Parathyroid adenoma (tissue), 2 donors: ENCODE results near the gene RAP1GAP2.

Experiments used
- H2AFZ ChIP-seq: fragments of 300-600 bp; sonication (generic); one replicate; pipeline ENCODE4 v1.7.0; 2017; ENCODE audit warnings: antibody characterized with exemption, mild to moderate bottlenecking
- H3K27ac ChIP-seq: fragments of 300-600 bp; sonication (generic); one replicate; pipeline ENCODE4 v1.7.0; 2017
- H3K27me3 ChIP-seq: fragments of 300-600 bp; sonication (generic); one replicate; pipeline ENCODE4 v1.7.0; 2017; ENCODE audit warnings: low read length; ENCODE audit not compliant: control insufficient read depth, insufficient read depth
- H3K36me3 ChIP-seq: fragments of 300-600 bp; sonication (generic); one replicate; pipeline ENCODE4 v1.7.0; 2017; ENCODE audit warnings: low read length; ENCODE audit not compliant: control insufficient read depth, insufficient read depth
- H3K4me1 ChIP-seq: fragments of 300-600 bp; sonication (generic); one replicate; pipeline ENCODE4 v1.7.0; 2017; ENCODE audit warnings: control low read depth
- H3K4me2 ChIP-seq: fragments of 300-600 bp; sonication (generic); one replicate; pipeline ENCODE4 v1.7.0; 2017; ENCODE audit warnings: low read length
- H3K4me3 ChIP-seq: fragments of 300-600 bp; sonication (generic); one replicate; pipeline ENCODE4 v1.7.0; 2017; ENCODE audit warnings: low read depth, low read length
- H3K79me2 ChIP-seq: fragments of 300-600 bp; sonication (generic); one replicate; pipeline ENCODE4 v1.7.0; 2017; ENCODE audit warnings: control low read depth
- H3K9ac ChIP-seq: fragments of 300-600 bp; sonication (generic); one replicate; pipeline ENCODE4 v1.7.0; 2017; ENCODE audit warnings: mild to moderate bottlenecking
- H3K9me3 ChIP-seq: fragments of 300-600 bp; sonication (generic); one replicate; pipeline ENCODE4 v1.7.0; 2017; ENCODE audit warnings: low read length; ENCODE audit not compliant: control insufficient read depth
- CTCF ChIP-seq: fragments of 300-600 bp; sonication (generic); IDR thresholded peaks from one replicate; pipeline ENCODE4 v1.7.0; 2017; ENCODE audit warnings: antibody characterized with exemption, mild to moderate bottlenecking
- donor health status: primary hyperparathyroidism.

Gene RAP1GAP2

DNA sequence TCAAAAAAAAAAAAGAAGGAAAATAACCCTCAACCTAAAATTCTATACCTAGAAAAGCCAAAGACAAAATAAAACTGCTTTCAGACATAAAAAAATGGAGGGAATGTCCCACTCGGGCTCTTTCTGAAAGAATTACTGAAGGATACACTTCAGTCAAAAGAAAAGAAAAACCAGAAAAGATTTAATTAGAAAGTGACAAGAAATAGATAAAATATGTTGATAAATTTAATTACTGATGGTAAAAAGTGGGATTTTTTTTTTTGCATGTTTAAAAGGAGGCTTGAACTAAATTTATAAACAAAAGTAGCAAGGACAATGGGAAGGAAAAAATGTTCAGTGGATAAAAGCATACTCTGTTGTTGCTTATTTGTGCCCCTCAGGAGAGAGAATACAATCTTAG is 178.1 kb downstream of the RAP1GAP2 start:
- Histone ChIP-seq H3K4me3 (no peak overlapping the region), H3K27me3 (no peaks in the 10 kb centered on the region), H3K4me1 (no peaks in the 10 kb centered on the region), H3K27ac (no peak overlapping the region), H2AFZ (no peak overlapping the region), H3K9me3 (no peaks in the 10 kb centered on the region), H3K9ac (no peak overlapping the region), H3K4me2 (no peak overlapping the region), H3K79me2 (no peaks in the 10 kb centered on the region), H3K36me3 (no peaks in the 10 kb centered on the region)
- TF ChIP-seq CTCF = no peak

DNA sequence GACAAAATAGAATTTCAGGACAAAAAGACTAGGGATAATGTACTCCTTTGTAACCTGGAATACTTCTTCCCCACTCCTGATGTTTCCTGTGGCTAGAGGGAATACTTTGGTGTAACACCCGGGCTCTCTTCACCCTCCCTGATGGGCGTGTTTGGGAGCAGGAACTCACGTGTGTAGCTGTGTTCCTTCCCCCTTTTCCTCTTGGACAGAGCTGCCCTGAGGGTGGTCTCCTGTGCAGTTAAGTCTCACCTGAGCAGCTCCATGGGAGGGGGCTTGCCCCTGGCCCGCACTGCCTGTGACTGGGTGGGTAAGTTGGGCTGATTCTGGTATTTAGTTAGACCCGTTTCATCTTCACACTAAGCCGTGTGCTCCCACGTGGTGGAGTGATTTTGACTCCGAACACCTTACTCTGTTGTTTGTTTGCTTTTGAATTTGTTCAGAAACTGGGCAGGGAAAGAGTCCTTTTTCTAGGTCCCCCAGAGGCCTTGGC is 179.3 kb downstream of the RAP1GAP2 start:
- H3K4me1 ChIP-seq = no peaks in the 10 kb centered on the region
- H3K4me3 ChIP-seq = no peak overlapping the region
- H3K27me3 ChIP-seq = no peaks in the 10 kb centered on the region
- H3K36me3 ChIP-seq = no peaks in the 10 kb centered on the region
- H2AFZ ChIP-seq = no peak overlapping the region
- H3K4me2 ChIP-seq = no peak overlapping the region
- no peak overlapping the region for H3K27ac ChIP-seq
- TF ChIP-seq CTCF = no peak
- no peaks in the 10 kb centered on the region for H3K9me3 ChIP-seq
- H3K79me2 ChIP-seq = no peaks in the 10 kb centered on the region
- no peak overlapping the region for H3K9ac ChIP-seq

GRCh38 chr17:2977157-2977556 is 180.9 kb downstream of the RAP1GAP2 start:
- no peak for TF ChIP-seq CTCF
- Histone ChIP-seq H3K27me3 (no peaks in the 10 kb centered on the region), H3K4me3 (no peak overlapping the region), H3K36me3 (no peaks in the 10 kb centered on the region), H3K79me2 (no peaks in the 10 kb centered on the region), H3K9ac (no peak overlapping the region), H3K4me1 (no peaks in the 10 kb centered on the region), H2AFZ (no peak overlapping the region), H3K9me3 (no peaks in the 10 kb centered on the region), H3K27ac (no peak overlapping the region), H3K4me2 (no peak overlapping the region)

GRCh38 chr17:2978116-2978515 is 181.9 kb downstream of the RAP1GAP2 start:
- no peaks in the 10 kb centered on the region for H3K9me3 ChIP-seq
- H3K27ac ChIP-seq = no peak overlapping the region
- TF ChIP-seq CTCF = no peak
- H3K79me2 ChIP-seq = no peaks in the 10 kb centered on the region
- H3K4me3 ChIP-seq = no peak overlapping the region
- no peak overlapping the region for H3K4me2 ChIP-seq
- no peaks in the 10 kb centered on the region for H3K36me3 ChIP-seq
- no peaks in the 10 kb centered on the region for H3K27me3 ChIP-seq
- H3K4me1 ChIP-seq = no peaks in the 10 kb centered on the region
- H2AFZ ChIP-seq = no peak overlapping the region
- no peak overlapping the region for H3K9ac ChIP-seq

- H3K27me3 ChIP-seq = no peaks in the 10 kb centered on the region
- H3K9me3 ChIP-seq = no peaks in the 10 kb centered on the region
- H3K27ac ChIP-seq = no peak overlapping the region
- no peaks in the 10 kb centered on the region for H3K4me1 ChIP-seq
- H3K9ac ChIP-seq = no peak overlapping the region
- no peaks in the 10 kb centered on the region for H3K79me2 ChIP-seq
- H3K4me2 ChIP-seq = no peak overlapping the region
- no peak overlapping the region for H3K4me3 ChIP-seq
- H3K36me3 ChIP-seq = no peaks in the 10 kb centered on the region
- no peak for TF ChIP-seq CTCF
- no peak overlapping the region for H2AFZ ChIP-seq
These were observed 182.8 kb downstream of the RAP1GAP2 start for GRCh38 chr17:2978991-2979390.
